A549 (cell line): ENCODE measurements around the gene MRPL47. TPM values are rescaled to one million over a fixed set of nuclear protein-coding genes. Genes with fewer than 3 reads are reported as not detected.

Source experiments
- ATAC-seq, 2 experiments: fragments of 200-7000 bp in 1 of 2; fragments of >200 bp in 1 of 2; cut with Nextera tagmentation in 1 of 2; cut with Tn5 transposase in 1 of 2; 3 replicates each; pipeline versions ENCODE4 v1.8.0 to v1.9.1; 2018 to 2020; ENCODE audit warnings: mild to moderate bottlenecking in 1 of 2, moderate library complexity in 1 of 2
- CTCF ChIA-PET: fragments of 300-600 bp; sonication (Branson Sonifier 250); formaldehyde crosslinking; extraction: SDS; loops from one replicate; lab custom pipeline; 2021; ENCODE audit warnings: antibody characterized with exemption, inconsistent platforms; lab: Yijun Ruan, JAX
- POLR2A ChIA-PET: fragments of 350-600 bp; formaldehyde crosslinking; extraction: SDS; loops from one replicate; lab custom pipeline; 2021; ENCODE audit warnings: antibody characterized with exemption, inconsistent platforms; lab: Yijun Ruan, JAX
- DNase-seq, 2 experiments: peaks; one replicate each; pipeline versions ENCODE4 v3.0.0 to v3.0.0-alpha.2; 2011 to 2016; ENCODE audit warnings: low read depth in 1 of 2, low spot score in 1 of 2
- FAIRE-seq: peaks from 2 replicates; lab custom pipeline; 2011; peaks lifted over from hg19 to GRCh38; lab: Jason Lieb, UNC
- H3K27ac ChIP-seq, 2 experiments: fragments of >200 bp; sonication (Bioruptor Twin); formaldehyde crosslinking; 3 replicates each; pipeline ENCODE4 v1.5.1; 2016 to 2017
- H3K4me1 ChIP-seq: fragments of >200 bp; sonication (Bioruptor Twin); formaldehyde crosslinking; 3 replicates; pipeline ENCODE4 v1.6.1; 2016
- H3K4me2 ChIP-seq: fragments of >200 bp; sonication (Bioruptor Twin); formaldehyde crosslinking; 3 replicates; pipeline ENCODE4 v1.6.1; 2016
- H3K4me3 ChIP-seq: fragments of >200 bp; sonication (Bioruptor Twin); formaldehyde crosslinking; 3 replicates; pipeline ENCODE4 v1.5.1; 2016
- H3K9me3 ChIP-seq: fragments of >200 bp; sonication (Bioruptor Twin); formaldehyde crosslinking; 3 replicates; pipeline ENCODE4 v1.6.1; 2016
- ATOH8 ChIP-seq: fragments of 250-450 bp; sonication (Bioruptor Pico); IDR thresholded peaks from 2 replicates; pipeline ENCODE4 v1.5.0; 2020; ENCODE audit warnings: low read depth, mild to moderate bottlenecking, moderate library complexity
- CEBPB ChIP-seq, 2 experiments: fragments of >200 bp in 1 of 2; sonication (Bioruptor Twin) in 1 of 2; formaldehyde crosslinking in 1 of 2; IDR thresholded peaks; 2 replicates each; pipeline ENCODE4 v1.6.1; 2012 to 2016
- CHD4 ChIP-seq: fragments of 200-600 bp; sonication (generic); IDR thresholded peaks from 2 replicates; pipeline ENCODE4 v1.6.1; 2016; ENCODE audit warnings: antibody characterized with exemption, mild to moderate bottlenecking, borderline replicate concordance
- E2F6 ChIP-seq: IDR thresholded peaks from 2 replicates; pipeline ENCODE4 v1.6.1; 2012; ENCODE audit warnings: low read depth, borderline replicate concordance
- EP300 ChIP-seq, 2 experiments: fragments of >200 bp; sonication (Bioruptor Twin); formaldehyde crosslinking; IDR thresholded peaks; 2 replicates in 1 of 2; 3 replicates in 1 of 2; pipeline ENCODE4 v1.6.1; 2016 to 2017
- FOSB ChIP-seq: fragments of 250-450 bp; sonication (Bioruptor Pico); IDR thresholded peaks from 2 replicates; pipeline ENCODE4 v1.5.0; 2020; ENCODE audit warnings: mild to moderate bottlenecking, moderate library complexity
- HOXB13 ChIP-seq: fragments of 250-450 bp; sonication (Bioruptor Pico); IDR thresholded peaks from 2 replicates; pipeline ENCODE4 v1.5.0; 2020; ENCODE audit warnings: low read depth, mild to moderate bottlenecking, moderate library complexity
- HOXB5 ChIP-seq: fragments of 250-450 bp; sonication (Bioruptor Pico); IDR thresholded peaks from 2 replicates; pipeline ENCODE4 v1.5.0; 2020; ENCODE audit warnings: mild to moderate bottlenecking, moderate library complexity
- JUNB ChIP-seq: fragments of >200 bp; sonication (Bioruptor Twin); formaldehyde crosslinking; IDR thresholded peaks from 2 replicates; pipeline ENCODE4 v1.6.1; 2016
- KDM5A ChIP-seq: fragments of 200-600 bp; sonication (generic); IDR thresholded peaks from 2 replicates; pipeline ENCODE4 v1.6.1; 2016; ENCODE audit warnings: antibody characterized with exemption, mild to moderate bottlenecking
- MYC ChIP-seq: IDR thresholded peaks from 2 replicates; pipeline ENCODE4 v1.6.1; 2012; ENCODE audit warnings: mild to moderate bottlenecking, inconsistent platforms, low read length, improper control_type of control experiment, borderline replicate concordance
- PBX3 ChIP-seq: IDR thresholded peaks from 2 replicates; pipeline ENCODE4 v1.6.1; 2012
- PHF8 ChIP-seq: fragments of 200-600 bp; sonication (generic); IDR thresholded peaks from 2 replicates; pipeline ENCODE4 v1.6.1; 2016; ENCODE audit warnings: low read depth, mild to moderate bottlenecking, antibody characterized with exemption, moderate library complexity, borderline replicate concordance
- POLR2A ChIP-seq: IDR thresholded peaks from 2 replicates; pipeline ENCODE4 v1.6.1; 2012; ENCODE audit warnings: mild to moderate bottlenecking, low read length
- POLR2AphosphoS2 ChIP-seq: conservative IDR thresholded peaks from 2 replicates; pipeline ENCODE4 v1.6.1; 2012; ENCODE audit warnings: low read length, improper control_type of control experiment, inconsistent platforms
- RARB ChIP-seq: fragments of 250-450 bp; sonication (Bioruptor Pico); IDR thresholded peaks from 2 replicates; pipeline ENCODE4 v1.8.0; 2021; ENCODE audit warnings: mild to moderate bottlenecking, moderate library complexity
- RCOR1 ChIP-seq: fragments of 150-350 bp; IDR thresholded peaks from 2 replicates; pipeline ENCODE4 v1.6.1; 2014; ENCODE audit warnings: antibody characterized with exemption, low read length, low read depth
- RFX5 ChIP-seq: fragments of 450-650 bp; IDR thresholded peaks from 2 replicates; pipeline ENCODE4 v1.7.1; 2014; ENCODE audit warnings: antibody characterized with exemption, mild to moderate bottlenecking, moderate library complexity
- RNF2 ChIP-seq: fragments of 200-600 bp; sonication (generic); IDR thresholded peaks from 2 replicates; pipeline ENCODE4 v1.6.1; 2016; ENCODE audit warnings: low read depth, mild to moderate bottlenecking, antibody characterized with exemption, moderate library complexity, borderline replicate concordance
- SMC3 ChIP-seq: fragments of >200 bp; sonication (Bioruptor Twin); formaldehyde crosslinking; IDR thresholded peaks from 3 replicates; pipeline ENCODE4 v1.6.1; 2018; ENCODE audit warnings: inconsistent platforms
- TFCP2L1 ChIP-seq: fragments of 250-450 bp; sonication (Bioruptor Pico); IDR thresholded peaks from 2 replicates; pipeline ENCODE4 v1.5.0; 2021; ENCODE audit warnings: mild to moderate bottlenecking
- ZC3H11A ChIP-seq: fragments of 450-650 bp; IDR thresholded peaks from 2 replicates; pipeline ENCODE4 v1.6.1; 2014; ENCODE audit warnings: antibody characterized with exemption, mild to moderate bottlenecking
- ZNF302 ChIP-seq: fragments of 250-450 bp; sonication (Bioruptor Pico); IDR thresholded peaks from 2 replicates; pipeline ENCODE4 v1.9.0; 2021; ENCODE audit warnings: inconsistent platforms, mild to moderate bottlenecking, moderate library complexity
- ZSCAN20 ChIP-seq: fragments of 250-450 bp; sonication (Bioruptor Pico); IDR thresholded peaks from 2 replicates; pipeline ENCODE4 v1.8.0; 2022; ENCODE audit warnings: mild to moderate bottlenecking, moderate library complexity
- WGBS: methylation state at CpG from one replicate; pipeline ENCODE4 v1.1.6; 2017; ENCODE audit errors: missing lambda C conversion rate; 5-methylcytosine and 5-hydroxymethylcytosine counted together
- polyA plus RNA-seq, 4 experiments: library from polyadenylated mRNA; depleted of rRNA in 3 of 4; stranded (reverse); fragments of >200 nt; fragmentation: RNase III in 1 of 4; extraction: RNeasy Plus Mini Kit Qiagen cat#74134 plus additional on column Dnase treatment in 1 of 4; gene quantifications; 2 replicates in 3 of 4; 3 replicates in 1 of 4; pipeline ENCODE4 v1.2.3, GENCODE V29; 2011 to 2017
- TF ChIP-seq, protein P1 (sequence below): IDR thresholded peaks from 2 replicates; pipeline ENCODE4 v1.6.1; 2012
- TF ChIP-seq, protein P2 (sequence below): fragments of 250-450 bp; sonication (Bioruptor Pico); IDR thresholded peaks from 2 replicates; pipeline ENCODE4 v1.5.0; 2021; ENCODE audit warnings: mild to moderate bottlenecking, moderate library complexity, borderline replicate concordance
- TF ChIP-seq, protein P3 (sequence below): fragments of >200 bp; sonication (Bioruptor Twin); formaldehyde crosslinking; IDR thresholded peaks from 3 replicates; pipeline ENCODE4 v1.5.1; 2016
- TF ChIP-seq, protein P4 (sequence below): fragments of >200 bp; sonication (Bioruptor Twin); formaldehyde crosslinking; IDR thresholded peaks from 2 replicates; pipeline ENCODE4 v1.6.1; 2016
- TF ChIP-seq, protein P5 (sequence below): fragments of 450-650 bp; IDR thresholded peaks from 2 replicates; pipeline ENCODE4 v1.6.1; 2014; ENCODE audit warnings: antibody characterized with exemption

Gene MRPL47
- polyA plus RNA-seq, 2 of the 4 experiments (the other 2 are of a cell fraction) = 49.2 to 79.8 TPM

DNA sequence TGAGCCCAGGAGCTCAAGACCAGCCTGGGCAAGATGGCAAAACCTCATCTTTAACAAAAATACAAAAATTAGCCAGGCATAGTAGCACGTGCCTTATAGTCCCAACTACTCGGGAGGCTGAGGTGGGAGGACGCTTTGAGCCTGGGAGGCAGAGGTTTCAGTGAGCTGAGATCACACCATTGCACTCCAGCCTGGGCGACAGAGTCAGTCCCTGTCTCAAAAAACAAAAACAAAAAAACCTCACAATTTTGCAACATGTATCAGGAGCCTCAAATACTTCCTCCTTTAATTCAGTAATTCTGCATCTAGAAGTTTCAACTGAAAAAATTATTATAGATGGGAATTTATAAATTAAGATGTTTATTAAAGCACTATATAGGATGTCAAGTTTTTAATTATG is 1.1 kb downstream of the MRPL47 start:
- ChIA-PET POLR2A (interaction anchor here (0.6 kb wide), 1 partner anchor 171 kb away, joined by 6 read pairs; no protein-coding TSS in a partner anchor), CTCF (no interaction called here)
- Histone ChIP-seq H3K4me2 (peak overlapping the region; percentile 83), H3K9me3 (no peaks in the 10 kb centered on the region), H3K4me1 (peaks cover 14% of the 10 kb centered on the region; the same call in 2 of the 3 replicates), H3K27ac (no peak overlapping the region), H3K4me3 (peak overlapping the region; percentile 80)
- WGBS = 65% methylated on average over 4 of the region's 4 CpGs
- ATAC-seq (no peak), FAIRE-seq (no peak), DNase-seq (no peak)
- TF ChIP-seq PBX3 = no peak
- TF ChIP-seq, protein P1, sequence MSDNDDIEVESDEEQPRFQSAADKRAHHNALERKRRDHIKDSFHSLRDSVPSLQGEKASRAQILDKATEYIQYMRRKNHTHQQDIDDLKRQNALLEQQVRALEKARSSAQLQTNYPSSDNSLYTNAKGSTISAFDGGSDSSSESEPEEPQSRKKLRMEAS = no peak
- TF ChIP-seq TFCP2L1 (CRISPR knock-in tag) = no peak
- TF ChIP-seq RNF2 = no peak
- no peak for TF ChIP-seq ZNF302 (CRISPR knock-in tag)
- TF ChIP-seq, protein P2, sequence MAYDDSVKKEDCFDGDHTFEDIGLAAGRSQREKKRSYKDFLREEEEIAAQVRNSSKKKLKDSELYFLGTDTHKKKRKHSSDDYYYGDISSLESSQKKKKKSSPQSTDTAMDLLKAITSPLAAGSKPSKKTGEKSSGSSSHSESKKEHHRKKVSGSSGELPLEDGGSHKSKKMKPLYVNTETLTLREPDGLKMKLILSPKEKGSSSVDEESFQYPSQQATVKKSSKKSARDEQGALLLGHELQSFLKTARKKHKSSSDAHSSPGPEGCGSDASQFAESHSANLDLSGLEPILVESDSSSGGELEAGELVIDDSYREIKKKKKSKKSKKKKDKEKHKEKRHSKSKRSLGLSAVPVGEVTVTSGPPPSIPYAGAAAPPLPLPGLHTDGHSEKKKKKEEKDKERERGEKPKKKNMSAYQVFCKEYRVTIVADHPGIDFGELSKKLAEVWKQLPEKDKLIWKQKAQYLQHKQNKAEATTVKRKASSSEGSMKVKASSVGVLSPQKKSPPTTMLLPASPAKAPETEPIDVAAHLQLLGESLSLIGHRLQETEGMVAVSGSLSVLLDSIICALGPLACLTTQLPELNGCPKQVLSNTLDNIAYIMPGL (CRISPR knock-in tag) = no peak
- no peak for TF ChIP-seq E2F6
- no peak for TF ChIP-seq EP300 (IDR thresholded peaks at IDR 0.05)
- TF ChIP-seq KDM5A = no peak
- TF ChIP-seq, protein P3, sequence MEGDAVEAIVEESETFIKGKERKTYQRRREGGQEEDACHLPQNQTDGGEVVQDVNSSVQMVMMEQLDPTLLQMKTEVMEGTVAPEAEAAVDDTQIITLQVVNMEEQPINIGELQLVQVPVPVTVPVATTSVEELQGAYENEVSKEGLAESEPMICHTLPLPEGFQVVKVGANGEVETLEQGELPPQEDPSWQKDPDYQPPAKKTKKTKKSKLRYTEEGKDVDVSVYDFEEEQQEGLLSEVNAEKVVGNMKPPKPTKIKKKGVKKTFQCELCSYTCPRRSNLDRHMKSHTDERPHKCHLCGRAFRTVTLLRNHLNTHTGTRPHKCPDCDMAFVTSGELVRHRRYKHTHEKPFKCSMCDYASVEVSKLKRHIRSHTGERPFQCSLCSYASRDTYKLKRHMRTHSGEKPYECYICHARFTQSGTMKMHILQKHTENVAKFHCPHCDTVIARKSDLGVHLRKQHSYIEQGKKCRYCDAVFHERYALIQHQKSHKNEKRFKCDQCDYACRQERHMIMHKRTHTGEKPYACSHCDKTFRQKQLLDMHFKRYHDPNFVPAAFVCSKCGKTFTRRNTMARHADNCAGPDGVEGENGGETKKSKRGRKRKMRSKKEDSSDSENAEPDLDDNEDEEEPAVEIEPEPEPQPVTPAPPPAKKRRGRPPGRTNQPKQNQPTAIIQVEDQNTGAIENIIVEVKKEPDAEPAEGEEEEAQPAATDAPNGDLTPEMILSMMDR = no peak
- TF ChIP-seq ZSCAN20 = no peak
- TF ChIP-seq, protein P4, sequence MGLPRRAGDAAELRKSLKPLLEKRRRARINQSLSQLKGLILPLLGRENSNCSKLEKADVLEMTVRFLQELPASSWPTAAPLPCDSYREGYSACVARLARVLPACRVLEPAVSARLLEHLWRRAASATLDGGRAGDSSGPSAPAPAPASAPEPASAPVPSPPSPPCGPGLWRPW = no peak
- TF ChIP-seq POLR2AphosphoS2 = no peak
- TF ChIP-seq PHF8 = no peak
- no peak for TF ChIP-seq HOXB5 (CRISPR knock-in tag)
- TF ChIP-seq, protein P5, sequence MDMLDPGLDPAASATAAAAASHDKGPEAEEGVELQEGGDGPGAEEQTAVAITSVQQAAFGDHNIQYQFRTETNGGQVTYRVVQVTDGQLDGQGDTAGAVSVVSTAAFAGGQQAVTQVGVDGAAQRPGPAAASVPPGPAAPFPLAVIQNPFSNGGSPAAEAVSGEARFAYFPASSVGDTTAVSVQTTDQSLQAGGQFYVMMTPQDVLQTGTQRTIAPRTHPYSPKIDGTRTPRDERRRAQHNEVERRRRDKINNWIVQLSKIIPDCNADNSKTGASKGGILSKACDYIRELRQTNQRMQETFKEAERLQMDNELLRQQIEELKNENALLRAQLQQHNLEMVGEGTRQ = no peak
- TF ChIP-seq JUNB = no peak
- no peak for TF ChIP-seq POLR2A

- ChIA-PET CTCF (interaction anchor here (0.6 kb wide), 1 partner anchor 118 kb away, joined by 6 read pairs; no protein-coding TSS in a partner anchor), POLR2A (interaction anchor here (0.6 kb wide), 1 partner anchor 15 kb away, joined by 3 read pairs; no protein-coding TSS in a partner anchor)
- Histone ChIP-seq H3K4me2 (no peak overlapping the region), H3K9me3 (no peaks in the 10 kb centered on the region), H3K4me1 (peaks cover 9% of the 10 kb centered on the region; the same call in 2 of the 3 replicates), H3K4me3 (no peak overlapping the region), H3K27ac (no peak overlapping the region)
- WGBS = 91% methylated on average over 4 of the region's 4 CpGs
- no peak for FAIRE-seq
- DNase-seq = no peak
- no peak for ATAC-seq
- no peak for TF ChIP-seq CHD4
- TF ChIP-seq RCOR1 = no peak
- no peak for TF ChIP-seq KDM5A
- no peak for TF ChIP-seq TFCP2L1 (CRISPR knock-in tag)
- TF ChIP-seq ZC3H11A = no peak
- no peak for TF ChIP-seq CEBPB (IDR thresholded peaks at IDR 0.05)
- TF ChIP-seq ATOH8 = no peak
- no peak for TF ChIP-seq SMC3
- no peak for TF ChIP-seq RFX5
- TF ChIP-seq FOSB (CRISPR knock-in tag) = no peak
- TF ChIP-seq MYC = no peak
- TF ChIP-seq HOXB13 (CRISPR knock-in tag) = no peak
- TF ChIP-seq POLR2AphosphoS2 = no peak
- TF ChIP-seq JUNB = no peak
- no peak for TF ChIP-seq RARB (CRISPR knock-in tag)
Observed at GRCh38 chr3:179599531-179599930, 4.9 kb downstream of the MRPL47 start.
